Retina (tissue), 1 donor: ENCODE results near the gene TSPAN14.

Source experiments
- DNase-seq: peaks from one replicate; pipeline ENCODE4 v3.0.0-alpha.2; 2016

TSPAN14 gene

GRCh38 chr10:80425901-80426300 is 28.2 kb upstream of the TSPAN14 start:
- DNase-seq: no peak

GRCh38 chr10:80427541-80427940 is 26.6 kb upstream of the TSPAN14 start:
- no peak for DNase-seq

GRCh38 chr10:80429521-80429973 is 24.6 kb upstream of the TSPAN14 start:
- no peak for DNase-seq

GRCh38 chr10:80433134-80433533 is 21.0 kb upstream of the TSPAN14 start:
- no peak for DNase-seq

GRCh38 chr10:80436446-80437098 is 17.5 kb upstream of the TSPAN14 start:
- DNase-seq: no peak

GRCh38 chr10:80437227-80437626 is 16.9 kb upstream of the TSPAN14 start:
- DNase-seq: no peak

GRCh38 chr10:80441831-80442230 is 12.3 kb upstream of the TSPAN14 start:
- no peak for DNase-seq

GRCh38 chr10:80442879-80443278 is 11.2 kb upstream of the TSPAN14 start:
- DNase-seq: no peak

GRCh38 chr10:80443531-80443974 is 10.6 kb upstream of the TSPAN14 start:
- DNase-seq: no peak

- DNase-seq: no peak
Measured at GRCh38 chr10:80444124-80444523, 10.0 kb upstream of the TSPAN14 start.

GRCh38 chr10:80444646-80445319 is 9.3 kb upstream of the TSPAN14 start:
- peak; percentile 75 for DNase-seq

GRCh38 chr10:80447436-80448190 is 6.5 kb upstream of the TSPAN14 start:
- DNase-seq: no peak

GRCh38 chr10:80448209-80448942 is 5.7 kb upstream of the TSPAN14 start:
- DNase-seq: no peak

- DNase-seq: no peak
Measured at GRCh38 chr10:80449520-80449919, 4.6 kb upstream of the TSPAN14 start.

- DNase-seq: no peak
Measured at GRCh38 chr10:80451132-80451531, 3.0 kb upstream of the TSPAN14 start.

- DNase-seq: no peak
Measured at GRCh38 chr10:80452069-80452468, 2.0 kb upstream of the TSPAN14 start.

- no peak for DNase-seq
Measured at GRCh38 chr10:80452640-80453039, 1.5 kb upstream of the TSPAN14 start.

GRCh38 chr10:80453056-80453841 is 861 bp upstream of the TSPAN14 start:
- DNase-seq: peak; percentile 86

- peak; percentile 64 for DNase-seq
Measured at GRCh38 chr10:80454513-80455460, 677 bp downstream of the TSPAN14 start.

GRCh38 chr10:80455461-80456349 is 1.6 kb downstream of the TSPAN14 start:
- DNase-seq: no peak
